GM13976 (cell line): Measurements from ENCODE around the gene SH3GL1.

ENCODE experiments used
- DNase-seq: peaks from one replicate; pipeline ENCODE4 v3.0.0; 2012; ENCODE audit warnings: low spot score
- CTCF ChIP-seq: IDR thresholded peaks from 2 replicates; pipeline ENCODE4 v1.5.1; 2012; ENCODE audit warnings: borderline replicate concordance, mild to moderate bottlenecking; ENCODE audit not compliant: insufficient read depth; ENCODE audit errors: extremely low read depth, missing control alignments, control extremely low read depth
- in situ Hi-C: fragments of 300-500 bp; cut with MboI; formaldehyde crosslinking; loops from one replicate; pipeline ENCODE4 v1.12.0; 2022; ENCODE audit warnings: low sequenced_read_pairs, mixed read lengths, inconsistent platforms; ENCODE audit not compliant: unreplicated experiment

SH3GL1 gene

GRCh38 chr19:4385291-4386040, 14.9 kb downstream of the SH3GL1 start:
- in situ Hi-C loops = no loop called here
- DNase-seq = no peak
- TF ChIP-seq CTCF = no peak

- TF ChIP-seq CTCF = no peak
- in situ Hi-C loops = no loop called here
- peak; percentile 64 for DNase-seq
These were observed 20.1 kb downstream of the SH3GL1 start for GRCh38 chr19:4380254-4380727.

GRCh38 chr19:4379383-4380253, 20.7 kb downstream of the SH3GL1 start:
- in situ Hi-C loops = no loop called here
- no peak for TF ChIP-seq CTCF
- peak; percentile 66 for DNase-seq

GRCh38 chr19:4378886-4379285, 21.5 kb downstream of the SH3GL1 start:
- TF ChIP-seq CTCF = no peak
- no peak for DNase-seq
- in situ Hi-C loops = no loop called here

GRCh38 chr19:4376991-4377781, 23.2 kb downstream of the SH3GL1 start:
- DNase-seq = no peak
- in situ Hi-C loops = no loop called here
- TF ChIP-seq CTCF = no peak

- no peak for TF ChIP-seq CTCF
- DNase-seq = no peak
- in situ Hi-C loops = no loop called here
These were observed 23.7 kb downstream of the SH3GL1 start for GRCh38 chr19:4376671-4376990.
